ENCODE data around the gene SEC31B. TPM values are rescaled to one million over a fixed set of nuclear protein-coding genes. Genes with fewer than 3 reads are reported as not detected.

SEC31B gene
- total RNA-seq, 4 donors from 2014 or later, result 2.8 to 5.2 (median 4.1) TPM

- Histone ChIP-seq H3K4me3 (no peak overlapping the region), H3K36me3 (peaks cover 6 to 45% (median 28%) of the 10 kb centered on the region in 4 donors), H3K27me3 (no peaks in the 10 kb centered on the region), H3K4me1 (peaks cover 14 to 21% (median 19%) of the 10 kb centered on the region in 4 donors), H3K9me3 (no peaks in the 10 kb centered on the region), H3K27ac (replicated peaks in 1 of 4) (no peak overlapping the region)
- no peak for DNase-seq (ENCODE audit: extremely low spot score)
- WGBS, result 78% methylated on average over 3 of the region's 3 CpGs
- intact Hi-C loops (cut with DNase I), result no loop called here
- TF ChIP-seq POLR2AphosphoS5 (IDR thresholded peaks at IDR 0.05) (no peak), EP300 (IDR thresholded peaks at IDR 0.05) (no peak), POLR2A (IDR thresholded peaks at IDR 0.05; ENCODE audit: low read depth) (no peak)
- TF ChIP-seq, protein P1, sequence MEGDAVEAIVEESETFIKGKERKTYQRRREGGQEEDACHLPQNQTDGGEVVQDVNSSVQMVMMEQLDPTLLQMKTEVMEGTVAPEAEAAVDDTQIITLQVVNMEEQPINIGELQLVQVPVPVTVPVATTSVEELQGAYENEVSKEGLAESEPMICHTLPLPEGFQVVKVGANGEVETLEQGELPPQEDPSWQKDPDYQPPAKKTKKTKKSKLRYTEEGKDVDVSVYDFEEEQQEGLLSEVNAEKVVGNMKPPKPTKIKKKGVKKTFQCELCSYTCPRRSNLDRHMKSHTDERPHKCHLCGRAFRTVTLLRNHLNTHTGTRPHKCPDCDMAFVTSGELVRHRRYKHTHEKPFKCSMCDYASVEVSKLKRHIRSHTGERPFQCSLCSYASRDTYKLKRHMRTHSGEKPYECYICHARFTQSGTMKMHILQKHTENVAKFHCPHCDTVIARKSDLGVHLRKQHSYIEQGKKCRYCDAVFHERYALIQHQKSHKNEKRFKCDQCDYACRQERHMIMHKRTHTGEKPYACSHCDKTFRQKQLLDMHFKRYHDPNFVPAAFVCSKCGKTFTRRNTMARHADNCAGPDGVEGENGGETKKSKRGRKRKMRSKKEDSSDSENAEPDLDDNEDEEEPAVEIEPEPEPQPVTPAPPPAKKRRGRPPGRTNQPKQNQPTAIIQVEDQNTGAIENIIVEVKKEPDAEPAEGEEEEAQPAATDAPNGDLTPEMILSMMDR (IDR thresholded peaks at IDR 0.05), result no peak
Observed at GRCh38 chr10:100515612-100516011, 4.0 kb downstream of the SEC31B start.

DNA sequence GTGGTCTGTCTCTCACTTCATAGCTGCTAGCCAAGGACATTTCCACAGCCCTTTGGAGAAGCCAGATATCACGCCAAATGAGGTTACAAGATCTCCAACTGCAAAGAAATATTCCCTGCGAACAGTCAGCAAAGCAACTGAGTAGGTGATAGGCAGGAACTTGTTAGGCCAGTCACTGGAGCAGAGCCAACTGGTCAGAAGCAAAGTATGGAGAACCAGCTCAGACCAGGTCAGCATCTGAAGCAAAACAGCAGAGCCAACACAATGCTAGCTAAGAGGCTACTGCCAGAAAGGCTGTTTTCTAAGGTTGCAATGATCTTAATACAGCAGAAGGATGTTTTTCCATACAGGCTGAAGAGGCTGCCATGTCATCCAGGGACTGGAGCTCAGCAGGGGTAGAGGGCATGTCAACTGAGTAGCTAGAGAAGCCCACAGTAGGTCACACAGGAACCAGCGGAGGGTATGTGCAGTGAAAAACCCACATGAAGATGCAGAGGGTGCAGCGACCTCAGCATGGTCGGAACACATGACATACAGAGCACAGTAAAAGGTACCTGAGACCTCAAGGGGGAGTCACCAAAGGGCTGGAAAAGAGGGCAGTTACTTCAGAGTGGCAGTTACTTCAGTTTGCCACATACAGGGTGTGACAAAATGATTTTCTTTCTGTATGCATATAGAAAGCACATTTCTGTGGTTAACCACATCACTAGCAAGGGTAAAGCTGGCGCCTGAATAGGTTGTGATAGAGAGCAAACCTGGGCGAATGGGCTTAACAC is 8.9 kb downstream of the SEC31B start:
- Histone ChIP-seq H3K27me3 (no peaks in the 10 kb centered on the region), H3K9me3 (no peaks in the 10 kb centered on the region), H3K36me3 (peaks cover 12 to 84% (median 63%) of the 10 kb centered on the region in 4 donors), H3K4me1 (no peaks in the 10 kb centered on the region), H3K27ac (replicated peaks in 1 of 4) (no peak overlapping the region), H3K4me3 (no peak overlapping the region)
- intact Hi-C loops (cut with DNase I), result no loop called here
- TF ChIP-seq POLR2AphosphoS5 (IDR thresholded peaks at IDR 0.05), result no peak
- TF ChIP-seq POLR2A (IDR thresholded peaks at IDR 0.05; ENCODE audit: low read depth), result no peak
- no peak for TF ChIP-seq EP300 (IDR thresholded peaks at IDR 0.05)
- TF ChIP-seq, protein P1 (IDR thresholded peaks at IDR 0.05), result no peak
- WGBS, result 90% methylated on average over 7 of the region's 7 CpGs
- no peak for DNase-seq (ENCODE audit: extremely low spot score)

- intact Hi-C loops (cut with DNase I), result no loop called here
- no peak overlapping the region for H3K27ac ChIP-seq (replicated peaks in 1 of 4)
- no peaks in the 10 kb centered on the region for H3K4me1 ChIP-seq
- H3K27me3 ChIP-seq, result no peaks in the 10 kb centered on the region
- TF ChIP-seq EP300 (IDR thresholded peaks at IDR 0.05), result no peak
- no peak for TF ChIP-seq POLR2AphosphoS5 (IDR thresholded peaks at IDR 0.05)
- TF ChIP-seq, protein P1 (IDR thresholded peaks at IDR 0.05), result no peak
- no peak for TF ChIP-seq POLR2A (IDR thresholded peaks at IDR 0.05; ENCODE audit: low read depth)
- no peak overlapping the region for H3K4me3 ChIP-seq
- WGBS, result 73% methylated on average over 8 of the region's 8 CpGs
- H3K9me3 ChIP-seq, result no peaks in the 10 kb centered on the region
- DNase-seq (ENCODE audit: extremely low spot score), result no peak
- H3K36me3 ChIP-seq, result peaks cover 12 to 88% (median 68%) of the 10 kb centered on the region in 4 donors
Observed at GRCh38 chr10:100509241-100509840, 10.3 kb downstream of the SEC31B start.

DNA sequence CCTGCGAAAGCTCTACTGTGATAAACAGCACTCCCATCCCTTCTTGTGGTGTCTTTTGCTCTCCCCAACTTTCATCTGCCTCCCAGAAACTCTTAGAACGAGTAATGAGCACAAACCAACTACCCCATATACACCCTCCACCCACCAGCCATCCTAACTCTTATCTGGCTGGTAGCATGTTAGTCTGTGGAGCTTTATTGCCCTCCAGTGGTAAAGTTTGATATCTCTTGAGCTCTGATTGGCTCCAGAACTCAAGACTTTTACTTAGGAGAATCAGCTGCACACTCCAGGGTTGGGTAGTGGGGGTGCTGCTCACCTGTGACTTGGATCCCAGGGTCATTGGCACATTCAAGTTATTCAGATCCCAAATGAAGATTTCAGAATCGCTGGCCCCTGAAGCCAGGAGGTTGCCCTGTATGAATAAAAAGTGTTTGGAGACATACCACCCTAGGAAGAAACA is 10.9 kb downstream of the SEC31B start:
- DNase-seq (ENCODE audit: extremely low spot score), result no peak
- no peaks in the 10 kb centered on the region for H3K9me3 ChIP-seq
- TF ChIP-seq EP300 (IDR thresholded peaks at IDR 0.05), result no peak
- TF ChIP-seq, protein P1 (IDR thresholded peaks at IDR 0.05), result peak in 1 of 3 experiments; percentile 7
- no peak for TF ChIP-seq POLR2AphosphoS5 (IDR thresholded peaks at IDR 0.05)
- no peak for TF ChIP-seq POLR2A (IDR thresholded peaks at IDR 0.05; ENCODE audit: low read depth)
- no peaks in the 10 kb centered on the region for H3K4me1 ChIP-seq
- H3K27me3 ChIP-seq, result no peaks in the 10 kb centered on the region
- H3K36me3 ChIP-seq, result peaks cover 12 to 94% (median 68%) of the 10 kb centered on the region in 4 donors
- intact Hi-C loops (cut with DNase I), result no loop called here
- H3K4me3 ChIP-seq, result no peak overlapping the region
- 60% methylated on average over 3 of the region's 3 CpGs for WGBS
- no peak overlapping the region for H3K27ac ChIP-seq (replicated peaks in 1 of 4)
